DOHH2 (cell line): ENCODE results near the gene WTAP.

Experiments
- H3F3A ChIP-seq: fragments of 200-600 bp; sonication (generic), shearing (Covaris generic); 2 replicates; pipeline ENCODE4 v1.6.0; 2016; ENCODE audit warnings: antibody characterized with exemption, mild to moderate bottlenecking; ENCODE audit not compliant: control insufficient read depth, insufficient read depth
- H3K27ac ChIP-seq: fragments of 200-600 bp; sonication (generic); 2 replicates; pipeline ENCODE4 v1.5.1; 2014; ENCODE audit warnings: low read depth, mild to moderate bottlenecking, low read length, moderate library complexity
- H3K27me3 ChIP-seq: fragments of 200-600 bp; sonication (generic); 2 replicates; pipeline ENCODE4 v1.6.1; 2014; ENCODE audit warnings: mild to moderate bottlenecking, low read length, mixed read lengths; ENCODE audit not compliant: control insufficient read depth
- H3K36me3 ChIP-seq: fragments of 200-600 bp; sonication (generic); 2 replicates; pipeline ENCODE4 v1.6.1; 2014; ENCODE audit warnings: mild to moderate bottlenecking, low read length, moderate library complexity, mixed read lengths; ENCODE audit not compliant: control insufficient read depth
- H3K4me1 ChIP-seq: fragments of 200-600 bp; sonication (generic); 2 replicates; pipeline ENCODE4 v1.6.1; 2014; ENCODE audit warnings: mild to moderate bottlenecking, low read length, mixed read lengths; ENCODE audit not compliant: control insufficient read depth
- H3K4me2 ChIP-seq: fragments of 200-600 bp; sonication (generic); 2 replicates; pipeline ENCODE4 v1.6.0; 2014; ENCODE audit warnings: mild to moderate bottlenecking, low read length, moderate library complexity
- H3K4me3 ChIP-seq: fragments of 200-600 bp; sonication (generic); 2 replicates; pipeline ENCODE4 v1.5.1; 2014; ENCODE audit warnings: mild to moderate bottlenecking, low read length, mixed read lengths
- H3K79me2 ChIP-seq: fragments of 200-600 bp; sonication (generic); 2 replicates; pipeline ENCODE4 v1.6.1; 2014; ENCODE audit warnings: mild to moderate bottlenecking, low read length, mixed read lengths; ENCODE audit not compliant: control insufficient read depth
- H3K9me2 ChIP-seq: fragments of 200-600 bp; sonication (generic); replicated peaks from 2 replicates; pipeline ENCODE4 v1.6.1; 2014; ENCODE audit warnings: mild to moderate bottlenecking, low read length, mixed read lengths; ENCODE audit not compliant: control insufficient read depth
- H3K9me3 ChIP-seq: fragments of 200-600 bp; sonication (generic); 2 replicates; pipeline ENCODE4 v1.6.1; 2014; ENCODE audit warnings: antibody characterized with exemption, low read length, mixed read lengths; ENCODE audit not compliant: control insufficient read depth, insufficient read depth
- H4K20me1 ChIP-seq: fragments of 200-600 bp; sonication (generic); 2 replicates; pipeline ENCODE4 v1.6.0; 2014; ENCODE audit warnings: low read depth, mild to moderate bottlenecking, antibody characterized with exemption, low read length, moderate library complexity; ENCODE audit not compliant: control insufficient read depth, insufficient read depth
- EZH2phosphoT487 ChIP-seq: fragments of 200-600 bp; sonication (generic); IDR thresholded peaks from 2 replicates; pipeline ENCODE4 v1.6.1; 2017; ENCODE audit warnings: borderline replicate concordance, mild to moderate bottlenecking, antibody characterized with exemption, low read length, moderate library complexity, mixed read lengths
- TF ChIP-seq, protein P1 (sequence below): fragments of 200-600 bp; sonication (generic); IDR thresholded peaks from one replicate; pipeline ENCODE4 v1.5.1; 2014; ENCODE audit warnings: antibody characterized with exemption, mild to moderate bottlenecking, low read depth, low read length; ENCODE audit not compliant: poor library complexity, severe bottlenecking

The WTAP gene

DNA sequence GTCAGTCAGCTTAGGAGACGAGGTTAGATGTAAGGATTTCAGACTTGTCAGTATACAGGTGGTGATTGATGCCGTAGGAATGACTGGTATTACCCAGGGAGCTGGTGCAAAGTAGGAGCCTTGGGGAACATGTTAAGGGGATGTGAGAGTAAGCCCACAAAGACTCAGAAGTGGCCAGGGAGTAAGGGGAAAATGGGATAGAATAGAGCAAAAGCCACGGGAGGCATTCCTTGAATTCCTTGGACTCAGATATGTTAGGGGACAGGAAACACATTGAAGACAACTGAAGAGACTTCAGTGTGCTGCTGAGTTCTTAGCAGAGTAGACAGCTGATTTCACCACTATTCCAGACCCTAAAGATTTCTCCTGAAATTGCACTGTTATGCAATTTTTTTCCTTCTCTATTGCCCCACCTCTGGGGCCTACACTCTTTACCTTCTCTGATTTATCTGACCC lies 33.3 kb downstream of the WTAP start:
- no peaks in the 10 kb centered on the region for H4K20me1 ChIP-seq
- peaks cover 45% of the 10 kb centered on the region for H3F3A ChIP-seq
- H3K27ac ChIP-seq = peak overlapping the region; percentile 94
- no peaks in the 10 kb centered on the region for H3K9me2 ChIP-seq
- H3K36me3 ChIP-seq = peaks cover 77% of the 10 kb centered on the region
- peak overlapping the region; percentile 98 for H3K4me3 ChIP-seq
- H3K4me2 ChIP-seq = peak overlapping the region; percentile 90
- TF ChIP-seq, protein P1, sequence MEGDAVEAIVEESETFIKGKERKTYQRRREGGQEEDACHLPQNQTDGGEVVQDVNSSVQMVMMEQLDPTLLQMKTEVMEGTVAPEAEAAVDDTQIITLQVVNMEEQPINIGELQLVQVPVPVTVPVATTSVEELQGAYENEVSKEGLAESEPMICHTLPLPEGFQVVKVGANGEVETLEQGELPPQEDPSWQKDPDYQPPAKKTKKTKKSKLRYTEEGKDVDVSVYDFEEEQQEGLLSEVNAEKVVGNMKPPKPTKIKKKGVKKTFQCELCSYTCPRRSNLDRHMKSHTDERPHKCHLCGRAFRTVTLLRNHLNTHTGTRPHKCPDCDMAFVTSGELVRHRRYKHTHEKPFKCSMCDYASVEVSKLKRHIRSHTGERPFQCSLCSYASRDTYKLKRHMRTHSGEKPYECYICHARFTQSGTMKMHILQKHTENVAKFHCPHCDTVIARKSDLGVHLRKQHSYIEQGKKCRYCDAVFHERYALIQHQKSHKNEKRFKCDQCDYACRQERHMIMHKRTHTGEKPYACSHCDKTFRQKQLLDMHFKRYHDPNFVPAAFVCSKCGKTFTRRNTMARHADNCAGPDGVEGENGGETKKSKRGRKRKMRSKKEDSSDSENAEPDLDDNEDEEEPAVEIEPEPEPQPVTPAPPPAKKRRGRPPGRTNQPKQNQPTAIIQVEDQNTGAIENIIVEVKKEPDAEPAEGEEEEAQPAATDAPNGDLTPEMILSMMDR = no peak
- TF ChIP-seq EZH2phosphoT487 = no peak
- no peaks in the 10 kb centered on the region for H3K27me3 ChIP-seq
- H3K9me3 ChIP-seq = no peaks in the 10 kb centered on the region
- peaks cover 37% of the 10 kb centered on the region for H3K4me1 ChIP-seq
- peaks cover 41% of the 10 kb centered on the region for H3K79me2 ChIP-seq

DNA sequence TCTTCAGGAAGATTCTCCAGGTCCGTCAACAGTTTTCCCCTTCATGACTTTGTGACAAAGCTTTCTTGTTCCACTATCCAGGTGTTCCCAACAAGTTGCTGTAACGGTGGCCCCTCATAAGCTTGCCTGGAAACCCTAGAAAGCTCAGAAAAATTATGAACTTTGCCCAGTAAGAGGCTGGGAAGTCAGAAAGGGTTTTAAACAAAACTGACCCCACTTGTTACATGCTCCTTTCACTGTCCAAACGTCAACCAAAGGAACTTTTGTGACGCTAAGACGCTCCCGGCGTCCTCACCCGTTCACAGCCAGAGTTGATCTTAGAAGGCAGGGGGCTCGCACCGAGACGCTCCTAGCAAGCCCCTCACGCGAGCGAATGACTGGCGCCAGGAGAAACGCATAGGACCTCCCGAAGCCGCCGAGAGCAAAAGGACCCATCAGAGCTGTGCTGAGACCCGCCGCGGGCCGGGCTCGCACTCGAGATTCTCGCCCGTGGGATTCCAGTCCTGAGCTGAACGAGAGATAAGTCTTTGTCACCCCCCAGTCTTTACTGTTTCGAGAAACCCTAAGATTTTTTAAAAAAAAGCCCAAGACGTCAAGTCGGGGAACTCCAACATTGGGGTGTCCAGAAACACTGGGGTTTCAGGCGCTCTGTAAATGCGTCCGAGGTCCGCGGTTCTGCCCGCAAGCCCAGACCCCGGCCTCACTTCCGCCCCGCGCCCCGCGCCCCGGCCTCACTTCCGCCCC lies 34.0 kb downstream of the WTAP start:
- H3K27ac ChIP-seq = peak overlapping the region; percentile 94
- H3K4me2 ChIP-seq = peak overlapping the region; percentile 90
- H3K4me1 ChIP-seq = peaks cover 37% of the 10 kb centered on the region
- H3K9me2 ChIP-seq = no peaks in the 10 kb centered on the region
- no peaks in the 10 kb centered on the region for H3K9me3 ChIP-seq
- no peaks in the 10 kb centered on the region for H4K20me1 ChIP-seq
- peaks cover 77% of the 10 kb centered on the region for H3K36me3 ChIP-seq
- H3F3A ChIP-seq = peaks cover 38% of the 10 kb centered on the region
- H3K79me2 ChIP-seq = peaks cover 43% of the 10 kb centered on the region
- TF ChIP-seq, protein P1 = no peak
- no peak for TF ChIP-seq EZH2phosphoT487
- H3K27me3 ChIP-seq = no peaks in the 10 kb centered on the region
- H3K4me3 ChIP-seq = peak overlapping the region; percentile 98

DNA sequence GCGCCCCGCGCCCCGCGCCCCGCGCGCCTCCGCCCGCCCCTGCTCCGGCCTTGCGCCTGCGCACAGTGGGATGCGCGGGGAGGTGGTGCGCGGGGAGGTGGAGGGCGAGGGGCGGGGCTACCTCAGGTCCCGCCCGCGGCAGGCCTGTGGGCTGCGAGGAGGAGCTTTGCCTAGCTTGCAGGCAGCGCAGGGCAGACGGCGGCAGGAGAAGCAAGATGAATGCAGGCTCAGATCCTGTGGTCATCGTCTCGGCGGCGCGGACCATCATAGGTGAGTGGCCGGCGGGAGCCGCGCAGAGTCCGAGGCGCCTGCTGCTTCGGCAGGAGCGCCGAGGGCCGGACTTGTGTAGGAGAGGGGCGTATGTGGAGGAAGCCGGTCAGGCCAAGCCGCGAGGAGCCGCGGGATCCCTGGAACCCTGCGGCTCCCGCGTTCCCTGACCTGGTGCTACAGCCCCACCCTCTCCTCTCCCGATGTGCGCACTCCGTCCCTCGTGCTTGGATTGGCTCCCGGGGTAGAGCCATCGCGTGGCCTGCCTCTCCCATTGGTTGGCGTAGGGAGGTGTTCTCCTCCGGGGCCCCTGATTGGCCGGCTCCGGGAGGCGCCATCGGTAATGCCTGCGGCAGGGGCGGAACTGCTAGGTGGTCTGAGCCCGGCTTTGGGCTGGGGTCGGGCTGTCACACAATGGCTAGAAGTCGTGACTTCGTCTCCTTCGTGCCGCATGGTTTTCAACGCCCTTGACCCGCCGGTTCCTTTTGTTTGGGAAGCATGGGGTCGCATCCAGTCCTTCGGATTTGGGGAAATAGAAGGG lies 34.8 kb downstream of the WTAP start, which contains the start of gene ACAT2:
Gene ACAT2, plus strand, starts transcription at position 173 of the 808 bp plus-strand sequence. Its CDS starts 43 bp downstream, at position 216.
- Histone ChIP-seq H3K27me3 (no peaks in the 10 kb centered on the region), H3K4me3 (peak within 1 kb of the TSS; percentile 98), H3K36me3 (peaks cover 79% of the 10 kb centered on the region), H3F3A (peaks cover 31% of the 10 kb centered on the region), H3K4me2 (peak within 1 kb of the TSS; percentile 90), H4K20me1 (no peaks in the 10 kb centered on the region), H3K4me1 (peaks cover 37% of the 10 kb centered on the region), H3K27ac (peak within 1 kb of the TSS; percentile 94), H3K79me2 (peaks cover 43% of the 10 kb centered on the region), H3K9me2 (no peaks in the 10 kb centered on the region), H3K9me3 (no peaks in the 10 kb centered on the region)
- TF ChIP-seq EZH2phosphoT487 = no peak
